GM12873 (cell line): ENCODE measurements around the gene BLM.
A peak's percentile ranks its signal among the peaks of the same experiment; 100 is the strongest.

Experiments used
- TF ChIP-seq, protein P1 (sequence below): IDR thresholded peaks from 2 replicates; pipeline ENCODE4 v1.5.1; 2012; ENCODE audit warnings: low read depth, mild to moderate bottlenecking, moderate library complexity, low read length, control low read depth; ENCODE audit not compliant: insufficient read depth; ENCODE audit errors: missing control alignments

The BLM gene

DNA sequence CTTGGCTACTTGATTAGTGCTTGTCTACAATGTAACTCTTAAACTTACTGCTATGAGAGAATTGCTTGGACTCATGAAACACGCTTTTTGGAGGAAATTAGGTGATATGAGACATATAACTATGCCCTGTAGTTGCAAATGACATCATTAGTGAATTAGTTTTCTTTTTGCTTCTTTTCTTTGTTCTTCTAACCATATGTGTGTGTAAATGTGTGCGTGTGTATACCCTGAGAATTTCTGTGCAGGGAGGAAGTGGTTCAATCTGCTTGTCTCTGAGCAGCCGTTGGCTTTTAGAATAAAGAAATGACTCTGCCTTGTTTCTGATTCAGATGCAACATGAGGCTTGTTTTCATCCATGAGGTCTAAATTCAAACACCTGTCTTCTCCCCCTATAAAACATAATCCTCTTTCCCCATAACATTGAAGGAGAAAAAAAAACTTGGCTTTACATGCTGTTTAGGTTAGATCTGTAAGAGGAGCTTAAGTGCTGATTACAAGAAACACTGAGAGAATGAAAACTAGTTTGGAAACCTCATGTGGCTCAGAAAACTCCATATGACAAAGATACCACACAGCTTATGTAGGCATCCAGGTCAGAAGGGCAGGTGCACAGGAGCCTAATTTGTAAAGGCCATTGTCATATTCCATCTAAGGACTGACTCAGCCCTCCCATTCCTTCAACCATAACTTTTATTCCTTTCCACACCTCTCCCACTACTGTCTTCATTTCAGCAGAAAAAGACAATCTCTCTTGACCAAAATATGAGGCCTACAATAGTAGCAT, 30.5 kb upstream of the BLM start:
- TF ChIP-seq, protein P1, sequence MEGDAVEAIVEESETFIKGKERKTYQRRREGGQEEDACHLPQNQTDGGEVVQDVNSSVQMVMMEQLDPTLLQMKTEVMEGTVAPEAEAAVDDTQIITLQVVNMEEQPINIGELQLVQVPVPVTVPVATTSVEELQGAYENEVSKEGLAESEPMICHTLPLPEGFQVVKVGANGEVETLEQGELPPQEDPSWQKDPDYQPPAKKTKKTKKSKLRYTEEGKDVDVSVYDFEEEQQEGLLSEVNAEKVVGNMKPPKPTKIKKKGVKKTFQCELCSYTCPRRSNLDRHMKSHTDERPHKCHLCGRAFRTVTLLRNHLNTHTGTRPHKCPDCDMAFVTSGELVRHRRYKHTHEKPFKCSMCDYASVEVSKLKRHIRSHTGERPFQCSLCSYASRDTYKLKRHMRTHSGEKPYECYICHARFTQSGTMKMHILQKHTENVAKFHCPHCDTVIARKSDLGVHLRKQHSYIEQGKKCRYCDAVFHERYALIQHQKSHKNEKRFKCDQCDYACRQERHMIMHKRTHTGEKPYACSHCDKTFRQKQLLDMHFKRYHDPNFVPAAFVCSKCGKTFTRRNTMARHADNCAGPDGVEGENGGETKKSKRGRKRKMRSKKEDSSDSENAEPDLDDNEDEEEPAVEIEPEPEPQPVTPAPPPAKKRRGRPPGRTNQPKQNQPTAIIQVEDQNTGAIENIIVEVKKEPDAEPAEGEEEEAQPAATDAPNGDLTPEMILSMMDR: no peak

DNA sequence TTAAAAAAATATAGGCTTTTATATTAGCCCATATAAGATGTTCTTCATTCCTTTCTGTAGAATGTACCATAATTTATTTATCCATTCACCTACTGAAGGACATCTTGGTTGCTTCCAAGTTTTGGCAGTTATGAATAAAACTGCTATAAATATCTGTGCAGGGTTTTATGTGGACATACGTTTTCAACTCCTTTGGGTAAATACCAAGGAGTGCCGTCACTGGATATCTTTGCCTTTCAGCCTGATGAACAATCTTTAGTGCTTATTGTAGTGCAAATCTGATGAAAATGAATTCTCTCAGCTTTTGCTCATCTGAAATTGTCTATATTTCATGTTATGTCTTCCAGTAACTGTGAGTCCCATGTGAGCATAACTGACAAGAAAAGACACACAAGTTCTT, 26.6 kb upstream of the BLM start:
- TF ChIP-seq, protein P1: no peak

DNA sequence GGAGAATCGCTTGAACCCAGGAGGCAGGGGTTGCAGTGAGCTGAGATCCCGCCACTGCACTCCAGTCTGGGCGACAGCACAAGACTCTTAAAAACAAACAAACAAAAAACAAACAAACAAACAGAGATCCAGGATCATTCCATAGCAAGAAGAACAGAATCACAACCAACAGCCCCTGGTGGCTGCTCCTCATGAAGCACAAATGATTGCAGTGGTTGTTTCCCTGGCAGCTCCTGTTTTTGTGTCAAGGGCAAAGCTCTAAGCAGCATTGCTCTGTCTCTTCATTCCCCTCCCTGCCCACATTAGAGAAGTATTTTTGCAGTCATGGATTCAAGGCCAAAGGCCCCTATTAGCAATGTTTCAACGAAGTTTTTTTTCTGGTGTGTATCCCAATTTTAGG, 25.8 kb upstream of the BLM start:
- TF ChIP-seq, protein P1: peak; percentile 36

DNA sequence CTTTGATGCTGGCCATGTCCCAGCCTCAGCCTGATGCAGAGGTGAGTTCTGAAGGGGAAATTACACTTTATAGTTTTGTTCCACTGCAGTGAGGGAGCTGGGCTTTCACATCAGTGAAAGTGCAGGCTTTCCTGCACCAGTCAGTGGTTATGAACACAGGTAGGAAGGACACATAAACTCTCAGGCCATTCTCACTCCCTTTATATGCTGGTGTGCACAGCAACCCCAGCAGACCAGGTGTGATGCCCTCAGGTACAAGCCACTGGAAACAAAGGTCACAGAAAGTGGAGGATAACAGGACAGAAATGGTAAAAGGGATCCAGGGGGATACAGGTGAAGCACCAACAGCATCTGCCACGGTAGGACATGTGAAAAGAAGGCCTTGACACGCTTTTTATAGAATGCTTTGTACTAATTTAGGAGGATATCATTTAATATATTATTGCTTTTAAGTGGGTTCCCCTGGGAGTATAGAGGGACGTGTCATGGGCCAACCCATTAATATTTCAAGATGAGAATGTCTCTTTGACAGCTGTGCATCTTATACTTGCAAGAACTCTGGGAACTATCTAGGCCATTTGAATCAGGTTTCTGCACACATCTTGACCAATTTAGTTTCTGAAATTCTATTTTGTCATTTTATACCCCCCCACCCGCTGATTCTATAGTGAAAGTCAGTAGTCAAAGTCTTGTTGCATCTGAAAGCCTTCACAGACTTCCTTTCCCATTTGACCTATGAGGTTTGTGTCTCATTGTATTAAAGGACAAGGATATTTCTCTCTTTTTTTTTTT, 25.0 kb upstream of the BLM start:
- TF ChIP-seq, protein P1: no peak

DNA sequence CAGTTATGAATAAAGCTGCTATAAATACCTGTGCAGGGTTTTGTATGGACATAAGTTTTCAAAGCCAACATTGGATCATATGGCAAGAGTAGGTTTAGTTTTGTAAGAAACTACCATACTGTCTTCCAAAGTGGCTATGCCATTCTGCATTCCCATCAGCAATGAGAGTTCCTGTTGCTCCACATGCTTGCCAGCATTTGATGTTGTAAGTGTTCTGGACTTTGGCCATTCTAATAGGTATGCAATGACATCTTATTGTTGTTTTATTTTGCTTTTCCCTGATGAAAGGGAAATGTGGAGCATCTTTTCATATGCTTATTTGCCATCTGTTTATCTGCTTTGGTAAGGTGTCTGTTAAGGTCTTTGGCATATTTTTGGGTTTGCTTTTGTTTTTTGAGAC, 22.2 kb upstream of the BLM start:
- TF ChIP-seq, protein P1: no peak

DNA sequence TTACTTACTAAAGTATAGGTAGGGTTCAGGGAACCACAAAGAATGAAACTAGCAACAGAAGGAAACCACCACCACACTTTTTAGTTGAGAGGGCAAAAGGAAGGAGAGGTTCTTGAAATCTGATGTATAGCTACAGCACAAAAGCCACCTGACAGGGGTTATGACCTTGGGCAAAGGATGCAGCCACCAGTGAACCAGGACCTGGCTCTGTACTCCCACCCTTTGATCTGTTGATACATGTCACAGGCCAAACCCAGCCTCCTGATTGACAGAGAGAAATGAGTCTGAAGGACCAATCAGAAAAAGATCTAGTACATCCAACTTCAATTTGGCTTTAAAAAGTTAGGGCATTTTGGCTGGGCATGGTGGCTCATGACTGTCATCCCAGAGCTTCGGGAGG, 20.0 kb upstream of the BLM start:
- TF ChIP-seq, protein P1: no peak

DNA sequence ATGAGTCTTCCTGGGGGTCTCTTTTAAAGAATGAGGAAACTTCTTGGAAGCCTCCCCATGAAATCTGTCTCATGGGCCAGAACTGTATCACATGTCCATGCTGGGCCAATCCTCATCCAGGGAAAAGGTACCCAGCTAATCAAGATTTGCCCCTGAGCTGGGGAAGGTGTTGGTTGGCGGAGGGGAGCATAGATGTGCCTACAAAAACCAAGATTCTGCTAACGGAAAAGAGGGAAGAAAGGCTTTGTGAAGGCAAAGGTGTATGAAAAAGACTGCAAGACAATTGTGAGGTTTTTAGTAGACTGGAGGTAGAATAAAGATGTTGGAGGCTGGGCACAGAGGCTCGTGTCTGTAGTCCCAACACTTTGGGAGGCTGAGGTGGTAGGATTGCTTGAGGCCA, 18.5 kb upstream of the BLM start:
- TF ChIP-seq, protein P1: no peak
